IMR-90 (cell line): ENCODE data around the gene EPHX1. TPM values are rescaled to one million over a fixed set of nuclear protein-coding genes. Genes with fewer than 3 reads are reported as not detected.

ENCODE experiments used
- ATAC-seq: fragments of 200-7000 bp; cut with Tn5 transposase; 2 replicates; pipeline ENCODE4 v1.9.1; 2020; ENCODE audit warnings: low read depth, mild to moderate bottlenecking, moderate library complexity
- BruUV-seq: library from RNA; stranded (reverse); fragments of 400-500 nt; replicated peaks from 2 replicates; lab custom pipeline; 2021; lab: Mats Ljungman, UMichigan
- CTCF ChIA-PET: fragments of 300-600 bp; formaldehyde crosslinking; extraction: SDS; loops from one replicate; lab custom pipeline; 2021; ENCODE audit warnings: antibody characterized with exemption; lab: Yijun Ruan, JAX
- POLR2A ChIA-PET: fragments of 300-600 bp; sonication (Branson Sonifier 250); formaldehyde crosslinking; loops from one replicate; lab custom pipeline; 2022; ENCODE audit warnings: antibody characterized with exemption; ENCODE audit not compliant: unreplicated experiment; lab: Charles Lee
- DNase-seq: peaks from one replicate; pipeline ENCODE4 v3.0.0; 2013
- H2AFZ ChIP-seq: replicated peaks from 2 replicates; pipeline ENCODE3; 2013; ENCODE audit warnings: low read length, mild to moderate bottlenecking; ENCODE audit not compliant: poor library complexity
- H2AK5ac ChIP-seq: 2 replicates; pipeline ENCODE4 v1.6.1; 2013; ENCODE audit warnings: low read depth, low read length, inconsistent platforms
- H2AK9ac ChIP-seq: replicated peaks from 2 replicates; pipeline ENCODE3; 2013; ENCODE audit warnings: mild to moderate bottlenecking, low read depth, low read length, moderate library complexity; ENCODE audit not compliant: poor library complexity
- H2BK120ac ChIP-seq: 2 replicates; pipeline ENCODE4 v1.6.1; 2013; ENCODE audit warnings: low read depth, low read length, inconsistent platforms
- H2BK15ac ChIP-seq: 3 replicates; pipeline ENCODE4 v1.6.1; 2013; ENCODE audit warnings: low read depth, low read length, inconsistent platforms
- H2BK20ac ChIP-seq: 2 replicates; pipeline ENCODE4 v1.6.1; 2013; ENCODE audit warnings: low read depth, mild to moderate bottlenecking, inconsistent platforms, low read length, moderate library complexity
- H2BK5ac ChIP-seq: 2 replicates; pipeline ENCODE4 v1.6.1; 2013; ENCODE audit warnings: mild to moderate bottlenecking, low read depth, low read length, inconsistent platforms; ENCODE audit not compliant: poor library complexity, severe bottlenecking
- H3K14ac ChIP-seq: replicated peaks from 2 replicates; pipeline ENCODE4 v1.6.1; 2013; ENCODE audit warnings: low read depth, low read length, inconsistent platforms
- H3K18ac ChIP-seq: 2 replicates; pipeline ENCODE4 v1.6.1; 2013; ENCODE audit warnings: low read depth, low read length, control low read depth
- H3K23ac ChIP-seq: 2 replicates; pipeline ENCODE4 v1.6.1; 2013; ENCODE audit warnings: low read depth, low read length, inconsistent platforms
- H3K27ac ChIP-seq: 2 replicates; pipeline ENCODE4 v1.5.1; 2013; ENCODE audit warnings: mild to moderate bottlenecking, control low read depth, low read length; ENCODE audit not compliant: insufficient read depth
- H3K27me3 ChIP-seq: 2 replicates; pipeline ENCODE4 v1.6.1; 2013; ENCODE audit warnings: low read length; ENCODE audit not compliant: control insufficient read depth, insufficient read depth
- H3K36me3 ChIP-seq: 2 replicates; pipeline ENCODE4 v1.6.1; 2013; ENCODE audit warnings: low read length, mixed read lengths; ENCODE audit not compliant: control insufficient read depth, insufficient read depth
- H3K4ac ChIP-seq: 2 replicates; pipeline ENCODE4 v1.6.1; 2013; ENCODE audit warnings: low read depth, low read length, inconsistent platforms
- H3K4me1 ChIP-seq: 2 replicates; pipeline ENCODE4 v1.6.1; 2013; ENCODE audit warnings: low read length, mixed read lengths; ENCODE audit not compliant: control insufficient read depth, insufficient read depth
- H3K4me2 ChIP-seq: 2 replicates; pipeline ENCODE4 v1.6.1; 2013; ENCODE audit warnings: low read depth, mild to moderate bottlenecking, control low read depth, low read length, moderate library complexity
- H3K4me3 ChIP-seq: 2 replicates; pipeline ENCODE4 v1.5.1; 2013; ENCODE audit warnings: low read depth, mild to moderate bottlenecking, control low read depth, low read length, moderate library complexity; ENCODE audit not compliant: insufficient read depth
- H3K56ac ChIP-seq: 2 replicates; pipeline ENCODE4 v1.6.1; 2013; ENCODE audit warnings: low read length, inconsistent platforms; ENCODE audit not compliant: insufficient read depth; ENCODE audit errors: extremely low read depth
- H3K79me1 ChIP-seq, 2 experiments: 2 replicates each; pipeline ENCODE4 v1.6.1; 2013; ENCODE audit warnings: low read length in 2 of 2, inconsistent platforms in 1 of 2, low read depth in 1 of 2
- H3K9ac ChIP-seq: 2 replicates; pipeline ENCODE4 v1.6.1; 2013; ENCODE audit warnings: low read depth, low read length, control low read depth
- H3K9me1 ChIP-seq: 2 replicates; pipeline ENCODE4 v1.6.1; 2013; ENCODE audit warnings: low read length, inconsistent platforms; ENCODE audit not compliant: insufficient read depth
- H3K9me3 ChIP-seq: 2 replicates; pipeline ENCODE4 v1.6.1; 2013; ENCODE audit warnings: low read length; ENCODE audit not compliant: control insufficient read depth, insufficient read depth
- H4K20me1 ChIP-seq: 2 replicates; pipeline ENCODE4 v1.6.1; 2013; ENCODE audit warnings: low read length, inconsistent platforms; ENCODE audit not compliant: insufficient read depth
- H4K5ac ChIP-seq: 2 replicates; pipeline ENCODE4 v1.6.1; 2013; ENCODE audit warnings: mild to moderate bottlenecking, low read depth, low read length, control low read depth
- H4K8ac ChIP-seq, 2 experiments: 2 replicates each; pipeline ENCODE4 v1.6.1; 2013; ENCODE audit warnings: low read depth in 2 of 2, low read length in 2 of 2, control low read depth in 1 of 2, inconsistent platforms in 1 of 2
- H4K91ac ChIP-seq: 2 replicates; pipeline ENCODE4 v1.6.1; 2013; ENCODE audit warnings: low read depth, low read length, inconsistent platforms; ENCODE audit not compliant: insufficient read depth
- BHLHE40 ChIP-seq: fragments of 150-350 bp; IDR thresholded peaks from 2 replicates; pipeline ENCODE4 v1.6.1; 2016; ENCODE audit warnings: mild to moderate bottlenecking, low read depth, low read length
- CEBPB ChIP-seq: IDR thresholded peaks from 2 replicates; pipeline ENCODE4 v1.6.1; 2012; ENCODE audit warnings: low read depth, low read length, improper control_type of control experiment
- CHD1 ChIP-seq: IDR thresholded peaks from 2 replicates; pipeline ENCODE4 v1.6.1; 2012; ENCODE audit warnings: low read depth, low read length, improper control_type of control experiment
- CTCF ChIP-seq: conservative IDR thresholded peaks from 2 replicates; pipeline ENCODE4 v1.5.1; 2012; ENCODE audit warnings: mild to moderate bottlenecking, low read depth, low read length, improper control_type of control experiment
- ELK1 ChIP-seq: fragments of 150-350 bp; IDR thresholded peaks from 2 replicates; pipeline ENCODE4 v1.6.1; 2016; ENCODE audit warnings: low read depth, mild to moderate bottlenecking, low read length, moderate library complexity, borderline replicate concordance
- FOS ChIP-seq: fragments of 150-350 bp; IDR thresholded peaks from 2 replicates; pipeline ENCODE4 v1.6.1; 2016; ENCODE audit warnings: low read depth, low read length
- MAFK ChIP-seq: IDR thresholded peaks from 2 replicates; pipeline ENCODE4 v1.6.1; 2012; ENCODE audit warnings: low read depth, low read length, improper control_type of control experiment
- MAZ ChIP-seq: IDR thresholded peaks from 2 replicates; pipeline ENCODE4 v1.6.1; 2012; ENCODE audit warnings: low read depth, mild to moderate bottlenecking, low read length, improper control_type of control experiment, moderate library complexity, borderline replicate concordance
- MXI1 ChIP-seq: IDR thresholded peaks from 2 replicates; pipeline ENCODE4 v1.6.1; 2012; ENCODE audit warnings: low read depth, mild to moderate bottlenecking, low read length, moderate library complexity, borderline replicate concordance
- POLR2A ChIP-seq: IDR thresholded peaks from 2 replicates; pipeline ENCODE4 v1.6.1; 2012; ENCODE audit warnings: mild to moderate bottlenecking, low read depth, low read length
- RAD21 ChIP-seq: IDR thresholded peaks from 2 replicates; pipeline ENCODE4 v1.6.1; 2012; ENCODE audit warnings: low read length, improper control_type of control experiment
- RCOR1 ChIP-seq: IDR thresholded peaks from 2 replicates; pipeline ENCODE4 v1.6.1; 2012; ENCODE audit warnings: mild to moderate bottlenecking, low read length, improper control_type of control experiment; ENCODE audit not compliant: insufficient replicate concordance
- RFX5 ChIP-seq: IDR thresholded peaks from 2 replicates; pipeline ENCODE4 v1.8.0; 2012; ENCODE audit warnings: low read depth, mild to moderate bottlenecking, low read length, moderate library complexity
- SMC3 ChIP-seq: fragments of 150-350 bp; IDR thresholded peaks from 2 replicates; pipeline ENCODE4 v1.6.1; 2016; ENCODE audit warnings: low read depth, mild to moderate bottlenecking, antibody characterized with exemption, low read length, moderate library complexity
- USF2 ChIP-seq: fragments of 150-350 bp; IDR thresholded peaks from 2 replicates; pipeline ENCODE4 v1.6.1; 2017; ENCODE audit warnings: mild to moderate bottlenecking, antibody characterized with exemption, low read length, low read depth
- WGBS, 2 experiments: methylation state at CpG; one replicate each; pipeline versions ENCODE4 v1.1.5 to v1.1.7; 2013; ENCODE audit warnings: missing lambda C conversion rate in 2 of 2; ENCODE audit not compliant: insufficient read length in 1 of 2; ENCODE audit errors: extremely low coverage in 2 of 2; 5-methylcytosine and 5-hydroxymethylcytosine counted together
- dilution Hi-C: fragments of 300-500 bp; cut with HindIII; formaldehyde crosslinking; loops from one replicate; pipeline ENCODE4 v1.14.3; 2018; ENCODE audit warnings: low sequenced_read_pairs; ENCODE audit not compliant: unreplicated experiment
- in situ Hi-C: fragments of 300-500 bp; cut with MboI; formaldehyde crosslinking; loops from 3 replicates; pipeline ENCODE4 v1.14.3; 2019; ENCODE audit warnings: low sequenced_read_pairs, inconsistent platforms, mixed read lengths
- intact Hi-C: fragments of 100-400 bp; cut with micrococcal nuclease; formaldehyde crosslinking; loops from 2 replicates; pipeline ENCODE4 v1.10.0; 2022
- polyA plus RNA-seq, 3 experiments: library from polyadenylated mRNA; depleted of rRNA; stranded (reverse); fragments of >200 nt; gene quantifications; 2 replicates each; pipeline ENCODE4 v1.2.3, GENCODE V29; 2012; ENCODE audit warnings: low replicate concordance in 1 of 3
- total RNA-seq: library from RNA; depleted of rRNA; stranded (reverse); fragments of >200 nt; gene quantifications from 2 replicates; pipeline ENCODE4 v1.2.3, GENCODE V29; 2012

Gene EPHX1
- total and polyA plus RNA-seq, 2 of the 4 experiments (the other 2 are of a cell fraction): 20.3 to 46.3 TPM

GRCh38 chr1:225827076-225827475, 17.2 kb downstream of the EPHX1 start:
- H2BK15ac ChIP-seq: no peak overlapping the region
- no peak overlapping the region for H3K9ac ChIP-seq
- no peak overlapping the region for H3K56ac ChIP-seq
- no TSS peak for BruUV-seq
- POLR2A ChIA-PET: no interaction called here
- no peak for DNase-seq
- H3K27me3 ChIP-seq: no peaks in the 10 kb centered on the region
- H3K18ac ChIP-seq: no peak overlapping the region
- no peak for TF ChIP-seq SMC3
- no peak for TF ChIP-seq MXI1
- no peak for TF ChIP-seq RCOR1
- TF ChIP-seq RAD21: no peak
- TF ChIP-seq RFX5: no peak
- no peak for TF ChIP-seq FOS
- TF ChIP-seq CHD1: no peak
- no peak for TF ChIP-seq BHLHE40
- TF ChIP-seq CTCF: no peak
- no peak for TF ChIP-seq ELK1
- no peak for TF ChIP-seq USF2
- no peak for TF ChIP-seq CEBPB
- no peak for TF ChIP-seq POLR2A
- TF ChIP-seq MAFK: no peak
- TF ChIP-seq MAZ: no peak
- intact Hi-C loops: no loop called here
- no peaks in the 10 kb centered on the region; the same call in 1 of the 2 replicates for H4K20me1 ChIP-seq
- no peak overlapping the region for H2BK120ac ChIP-seq
- no peak overlapping the region for H4K8ac ChIP-seq
- no peak overlapping the region for H4K91ac ChIP-seq
- dilution Hi-C loops: no loop called here
- no peaks in the 10 kb centered on the region for H3K79me1 ChIP-seq
- no peak overlapping the region for H2BK5ac ChIP-seq
- H3K23ac ChIP-seq: no peak overlapping the region
- H3K9me1 ChIP-seq: 0 out of 2 replicates have a peak, but pooled peaks cover 5% of the 10 kb centered on the region
- H3K4me3 ChIP-seq: no peak overlapping the region
- no peak overlapping the region for H2AFZ ChIP-seq
- ATAC-seq: no peak
- peaks cover 11% of the 10 kb centered on the region for H3K36me3 ChIP-seq
- H2AK5ac ChIP-seq: no peak overlapping the region
- H2AK9ac ChIP-seq: no peak overlapping the region
- no peak overlapping the region for H3K27ac ChIP-seq
- CTCF ChIA-PET: no interaction called here
- no peaks in the 10 kb centered on the region for H3K4me1 ChIP-seq
- in situ Hi-C loops: no loop called here
- no peak overlapping the region for H4K5ac ChIP-seq
- no peak overlapping the region for H3K14ac ChIP-seq
- 100% methylated on average over 1 of the region's 8 CpGs; no CpG with 5 or more reads in 1 of the 2 experiments for WGBS, 2 experiments
- no peak overlapping the region for H3K4me2 ChIP-seq
- H3K9me3 ChIP-seq: no peaks in the 10 kb centered on the region
- H3K4ac ChIP-seq: no peak overlapping the region
- H2BK20ac ChIP-seq: no peak overlapping the region
